Esophagus squamous epithelium (tissue), 4 donors: ENCODE data around the gene GALNS.

Source experiments
- POLR2A ChIP-seq, 4 donors: fragments of 450-650 bp; IDR thresholded peaks; one replicate each; pipeline ENCODE4 v1.6.1; 2017; ENCODE audit warnings: antibody characterized with exemption in 4 of 4, mild to moderate bottlenecking in 4 of 4, moderate library complexity in 3 of 4
- TF ChIP-seq, protein P1 (sequence below), 6 experiments: fragments of 450-650 bp in 4 of 6; fragments of 200-600 bp in 2 of 6; sonication (generic) in 2 of 6; IDR thresholded peaks; one replicate each; pipeline ENCODE4 v1.5.1; 2016 to 2019; ENCODE audit warnings: antibody characterized with exemption in 6 of 6, mild to moderate bottlenecking in 4 of 6, moderate library complexity in 4 of 6

GRCh38 chr16:88789594-88789993 lies 67.2 kb downstream of the GALNS start:
- no peak for TF ChIP-seq POLR2A (IDR thresholded peaks at IDR 0.05)
- TF ChIP-seq, protein P1, sequence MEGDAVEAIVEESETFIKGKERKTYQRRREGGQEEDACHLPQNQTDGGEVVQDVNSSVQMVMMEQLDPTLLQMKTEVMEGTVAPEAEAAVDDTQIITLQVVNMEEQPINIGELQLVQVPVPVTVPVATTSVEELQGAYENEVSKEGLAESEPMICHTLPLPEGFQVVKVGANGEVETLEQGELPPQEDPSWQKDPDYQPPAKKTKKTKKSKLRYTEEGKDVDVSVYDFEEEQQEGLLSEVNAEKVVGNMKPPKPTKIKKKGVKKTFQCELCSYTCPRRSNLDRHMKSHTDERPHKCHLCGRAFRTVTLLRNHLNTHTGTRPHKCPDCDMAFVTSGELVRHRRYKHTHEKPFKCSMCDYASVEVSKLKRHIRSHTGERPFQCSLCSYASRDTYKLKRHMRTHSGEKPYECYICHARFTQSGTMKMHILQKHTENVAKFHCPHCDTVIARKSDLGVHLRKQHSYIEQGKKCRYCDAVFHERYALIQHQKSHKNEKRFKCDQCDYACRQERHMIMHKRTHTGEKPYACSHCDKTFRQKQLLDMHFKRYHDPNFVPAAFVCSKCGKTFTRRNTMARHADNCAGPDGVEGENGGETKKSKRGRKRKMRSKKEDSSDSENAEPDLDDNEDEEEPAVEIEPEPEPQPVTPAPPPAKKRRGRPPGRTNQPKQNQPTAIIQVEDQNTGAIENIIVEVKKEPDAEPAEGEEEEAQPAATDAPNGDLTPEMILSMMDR (IDR thresholded peaks at IDR 0.05), result no peak
